GM19438 (cell line): ENCODE results near the gene TMEM178A.
"Not testable (repeated sequence)": the region's sequence is repeated elsewhere in the genome, so short reads cannot be mapped to it uniquely, and the experiment has no call there.

Source experiments
- ATAC-seq: cut with Tn5 transposase; IDR thresholded peaks from one replicate; pipeline ENCODE4 v1.9.1; 2021; ENCODE audit warnings: low read depth; ENCODE audit not compliant: unreplicated experiment

TMEM178A gene

DNA sequence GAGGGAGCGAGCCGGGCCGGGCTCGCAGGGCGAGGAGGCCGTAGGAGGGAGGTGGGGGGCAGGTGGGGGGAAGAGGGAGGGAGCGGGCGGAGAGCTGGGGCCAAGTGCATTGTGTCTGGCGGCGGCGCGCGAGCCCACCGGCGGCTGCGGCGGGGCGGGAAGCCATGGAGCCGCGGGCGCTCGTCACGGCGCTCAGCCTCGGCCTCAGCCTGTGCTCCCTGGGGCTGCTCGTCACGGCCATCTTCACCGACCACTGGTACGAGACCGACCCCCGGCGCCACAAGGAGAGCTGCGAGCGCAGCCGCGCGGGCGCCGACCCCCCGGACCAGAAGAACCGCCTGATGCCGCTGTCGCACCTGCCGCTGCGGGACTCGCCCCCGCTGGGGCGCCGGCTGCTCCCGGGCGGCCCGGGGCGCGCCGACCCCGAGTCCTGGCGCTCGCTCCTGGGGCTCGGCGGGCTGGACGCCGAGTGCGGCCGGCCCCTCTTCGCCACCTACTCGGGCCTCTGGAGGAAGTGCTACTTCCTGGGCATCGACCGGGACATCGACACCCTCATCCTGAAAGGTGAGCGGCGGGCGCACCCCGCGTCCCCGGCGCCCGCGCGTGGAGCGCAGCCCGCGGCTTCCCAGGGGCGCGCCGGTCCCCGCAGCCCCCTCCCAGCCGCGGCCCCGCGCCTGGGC, at the start of gene TMEM178A:
TSS of gene TMEM178A (plus strand) at position 107 of the 680 bp plus-strand sequence. CDS start at position 165, 58 bp downstream.
- ATAC-seq: no peak

DNA sequence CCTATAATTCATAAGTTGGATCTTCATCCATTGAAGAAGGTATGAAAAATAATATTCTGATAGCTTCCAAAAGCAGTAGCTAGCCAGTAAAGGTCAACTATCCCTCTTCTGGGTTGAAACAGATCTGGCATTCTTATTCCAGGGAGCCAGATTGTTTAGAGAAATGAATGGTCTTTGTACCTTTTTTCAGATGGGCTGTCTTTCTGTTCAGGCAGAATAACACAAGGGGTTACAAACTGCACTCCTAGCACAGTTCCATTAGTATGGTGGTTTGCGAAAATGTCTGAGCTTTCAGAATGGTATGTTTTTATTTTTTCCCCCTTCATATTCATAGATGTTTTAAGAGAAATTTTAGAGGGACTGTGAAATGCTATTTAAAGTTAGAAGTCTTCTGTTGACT, 47.5 kb upstream of the TMEM178A start:
- ATAC-seq: no peak

GRCh38 chr2:39618736-39619135, 47.0 kb upstream of the TMEM178A start:
- no peak for ATAC-seq

GRCh38 chr2:39620067-39620466, 45.6 kb upstream of the TMEM178A start:
- ATAC-seq: no peak

DNA sequence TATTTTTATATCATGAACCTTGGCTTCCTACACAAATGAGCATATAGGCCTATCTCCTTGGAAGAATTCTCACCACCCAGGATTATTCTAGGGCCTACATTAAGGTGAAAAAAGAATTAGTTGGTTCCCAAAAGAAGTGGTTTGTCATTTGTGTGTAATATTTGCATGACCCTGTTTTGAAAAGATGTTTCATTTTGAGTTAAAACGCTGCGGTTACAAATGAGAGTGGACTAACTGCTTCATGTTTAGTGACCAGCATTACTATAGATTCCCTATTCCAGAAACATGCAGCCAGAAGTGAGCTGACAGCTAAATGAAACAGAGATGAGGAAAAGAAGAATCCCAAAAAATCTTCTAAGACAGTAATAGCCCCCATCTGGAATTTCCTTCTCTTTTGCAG, 44.1 kb upstream of the TMEM178A start:
- ATAC-seq: no peak

- no peak for ATAC-seq
Observed at GRCh38 chr2:39622860-39623259, 42.9 kb upstream of the TMEM178A start.

- no peak for ATAC-seq
Observed at GRCh38 chr2:39623917-39624316, 41.8 kb upstream of the TMEM178A start.

DNA sequence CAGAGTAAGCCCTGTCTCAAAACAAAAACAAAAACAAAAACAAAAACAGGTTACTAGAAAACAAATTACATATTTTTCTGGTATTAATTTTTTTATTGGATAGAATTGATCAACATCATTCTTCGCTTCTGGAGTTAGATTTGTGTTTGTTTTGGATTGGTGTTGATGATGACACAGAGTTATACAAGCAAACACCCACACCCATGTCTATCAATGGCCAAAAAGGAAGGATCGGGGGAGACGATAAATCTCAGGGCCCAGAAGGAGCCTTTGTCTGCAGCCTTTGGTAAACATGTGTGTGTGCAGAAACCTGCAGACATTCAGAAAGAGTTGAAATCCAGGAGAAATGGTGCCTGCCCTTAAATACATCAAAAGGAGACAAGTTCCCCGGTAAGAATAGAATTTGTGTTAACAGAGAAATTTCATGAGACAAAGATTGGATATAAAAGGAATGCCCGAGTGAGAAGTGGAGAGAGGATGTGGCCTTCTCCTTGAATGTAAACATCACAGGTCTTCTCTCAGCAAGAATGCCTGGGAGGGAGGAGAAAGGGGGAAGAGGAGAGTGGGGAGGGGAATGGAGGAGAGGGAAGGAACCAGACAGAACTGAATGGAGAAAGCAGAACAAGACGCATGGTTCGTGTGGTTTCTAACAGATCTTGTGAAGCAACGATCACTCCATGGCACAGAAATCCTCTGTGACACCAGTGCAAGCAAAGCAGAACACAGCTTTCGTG, 40.4 kb upstream of the TMEM178A start:
- no peak for ATAC-seq

- ATAC-seq: no peak
Observed at GRCh38 chr2:39625927-39626270, 39.8 kb upstream of the TMEM178A start.

DNA sequence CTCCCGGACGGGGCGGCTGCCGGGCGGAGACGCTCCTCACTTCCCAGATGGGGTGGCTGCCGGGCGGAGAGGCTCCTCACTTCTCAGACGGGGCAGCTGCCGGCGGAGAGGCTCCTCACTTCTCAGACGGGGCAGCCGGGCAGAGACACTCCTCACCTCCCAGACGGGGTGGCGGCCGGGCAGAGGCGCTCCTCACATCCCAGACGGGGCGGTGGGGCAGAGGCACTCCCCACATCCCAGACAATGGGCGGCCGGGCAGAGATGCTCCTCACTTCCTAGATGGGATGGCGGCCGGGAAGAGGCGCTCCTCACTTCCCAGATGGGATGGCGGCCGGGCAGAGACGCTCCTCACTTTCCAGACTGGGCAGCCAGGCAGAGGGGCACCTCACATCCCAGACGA, 37.4 kb upstream of the TMEM178A start:
- ATAC-seq: not testable (repeated sequence)

DNA sequence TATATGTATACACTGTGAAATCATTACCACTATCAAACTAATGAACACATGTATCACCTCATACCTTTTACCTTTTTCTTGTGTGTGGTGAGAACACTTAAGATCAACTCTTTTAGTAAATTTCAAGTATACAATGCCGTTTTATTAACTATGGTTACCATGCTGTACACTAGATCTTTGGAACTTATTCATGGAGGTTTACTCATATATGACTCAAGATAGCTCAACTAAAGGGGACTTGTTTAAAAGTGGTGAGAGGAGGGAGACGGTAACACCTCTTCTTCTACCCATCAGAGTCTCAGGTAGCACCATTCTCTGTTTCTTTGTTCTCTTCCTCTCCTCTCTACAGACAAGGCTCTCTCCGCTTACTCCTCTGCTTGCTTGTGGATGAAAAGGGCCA, 36.1 kb upstream of the TMEM178A start:
- no peak for ATAC-seq

GRCh38 chr2:39631256-39631655, 34.5 kb upstream of the TMEM178A start:
- ATAC-seq: no peak

DNA sequence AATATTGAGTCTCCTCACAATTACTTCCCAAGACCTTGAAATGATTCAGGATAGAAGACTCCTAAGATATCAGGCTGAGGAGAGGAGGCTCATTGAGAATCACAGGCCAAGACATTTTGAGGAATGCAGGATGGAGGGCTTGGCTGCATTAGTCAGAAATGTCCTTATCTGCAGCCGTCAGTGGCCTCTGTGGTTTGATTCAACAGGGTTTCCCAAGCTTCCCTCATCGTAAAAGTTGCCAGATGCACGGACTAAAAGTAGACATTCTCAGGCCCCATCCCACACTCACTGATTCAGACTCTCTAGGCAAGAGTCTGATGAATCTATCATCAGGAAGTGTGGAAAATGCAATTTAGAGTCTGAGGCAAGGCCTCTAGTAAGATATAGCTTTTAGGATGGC, 34.0 kb upstream of the TMEM178A start:
- no peak for ATAC-seq

- ATAC-seq: no peak
Observed at GRCh38 chr2:39632876-39633275, 32.8 kb upstream of the TMEM178A start.

- no peak for ATAC-seq
Observed at GRCh38 chr2:39636306-39636705, 29.4 kb upstream of the TMEM178A start.

GRCh38 chr2:39638581-39638980, 27.1 kb upstream of the TMEM178A start:
- no peak for ATAC-seq

DNA sequence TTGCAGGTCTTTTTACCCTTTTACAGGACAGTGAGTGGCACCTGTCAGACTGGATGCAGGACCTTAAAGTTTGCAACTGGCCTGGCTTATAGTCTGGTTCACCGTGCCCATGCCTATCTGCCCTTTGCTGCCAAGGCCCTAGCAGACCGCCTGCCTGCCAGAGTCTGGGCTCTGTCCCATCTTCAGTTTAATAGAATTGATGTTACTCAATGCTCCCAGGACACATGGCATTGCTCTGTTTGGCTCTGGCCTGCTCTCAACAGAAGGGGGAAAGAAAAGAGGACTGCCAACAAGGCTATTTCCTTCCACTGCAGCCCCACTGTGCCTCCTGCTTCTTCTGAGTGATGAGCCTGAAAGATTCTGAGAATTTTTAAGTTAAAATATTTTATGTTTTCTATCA, 25.6 kb upstream of the TMEM178A start:
- ATAC-seq: no peak

- no peak for ATAC-seq
Observed at GRCh38 chr2:39640681-39641080, 25.0 kb upstream of the TMEM178A start.

DNA sequence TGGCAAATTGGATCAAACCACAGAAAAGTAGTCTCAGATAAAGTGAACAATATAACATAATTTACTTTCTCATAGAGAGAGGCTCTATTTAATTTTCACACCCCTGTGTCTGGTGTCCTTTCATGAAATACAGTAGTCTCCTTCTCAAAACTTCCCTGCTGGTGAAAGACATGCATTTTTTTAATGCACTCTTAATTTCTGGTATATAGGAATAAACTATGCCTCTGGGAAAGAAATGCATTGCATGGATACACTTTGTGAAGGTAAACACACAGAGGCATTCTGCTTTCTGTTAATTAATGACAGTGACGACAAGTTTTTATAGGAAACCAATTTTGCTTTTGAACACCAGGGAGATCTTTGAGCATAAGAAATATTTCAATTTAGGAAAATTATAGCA, 24.1 kb upstream of the TMEM178A start:
- ATAC-seq: no peak

GRCh38 chr2:39642051-39642718, 23.5 kb upstream of the TMEM178A start:
- no peak for ATAC-seq

DNA sequence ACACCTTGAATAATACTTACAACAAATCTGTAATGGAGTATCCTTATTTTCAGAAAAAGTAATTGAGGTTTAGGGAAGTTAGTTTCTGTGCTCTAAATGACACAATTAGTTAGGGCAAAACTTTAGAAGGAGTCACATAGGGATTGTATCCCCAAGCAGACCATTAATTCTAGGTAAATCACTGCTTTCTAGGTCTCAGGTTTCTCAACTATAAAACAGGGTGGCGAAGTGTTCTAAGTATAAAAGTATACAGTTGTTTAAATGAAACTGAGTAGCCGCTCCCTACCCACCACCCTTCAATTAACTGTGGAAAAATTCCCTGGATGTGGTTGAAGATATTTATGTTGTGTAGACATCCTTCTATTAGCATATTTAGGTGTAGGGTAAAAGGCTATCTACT, 19.9 kb upstream of the TMEM178A start:
- no peak for ATAC-seq

- ATAC-seq: no peak
Observed at GRCh38 chr2:39646267-39646666, 19.4 kb upstream of the TMEM178A start.
